Caco-2 (cell line): Measurements from ENCODE around the gene PAX9. TPM values are rescaled to one million over a fixed set of nuclear protein-coding genes. Genes with fewer than 3 reads are reported as not detected.

Source experiments
- BruUV-seq: library from RNA; stranded (reverse); fragments of 400-500 nt; replicated peaks from 2 replicates; lab custom pipeline; 2021; lab: Mats Ljungman, UMichigan
- CTCF ChIA-PET: fragments of 300-600 bp; sonication (Branson Sonifier 250); formaldehyde crosslinking; loops from one replicate; lab custom pipeline; 2022; ENCODE audit warnings: antibody characterized with exemption; lab: Charles Lee
- POLR2A ChIA-PET: fragments of 300-600 bp; sonication (Branson Sonifier 250); formaldehyde crosslinking; loops from one replicate; lab custom pipeline; 2022; ENCODE audit warnings: antibody characterized with exemption; lab: Charles Lee
- DNase-seq, 2 experiments: peaks; one replicate each; pipeline versions ENCODE4 v3.0.0 to v3.0.0-alpha.2; 2020 to 2022
- H3K27me3 ChIP-seq: replicated peaks from 2 replicates; pipeline ENCODE4 v1.6.0; 2011; ENCODE audit warnings: low read length; ENCODE audit not compliant: control insufficient read depth, insufficient read depth
- H3K36me3 ChIP-seq: 2 replicates; pipeline ENCODE4 v1.5.1; 2011; ENCODE audit warnings: low read length; ENCODE audit not compliant: control insufficient read depth, insufficient read depth
- H3K4me1 ChIP-seq: fragments of 250-450 bp; sonication (Bioruptor Pico); 2 replicates; pipeline ENCODE4 v1.5.1; 2020; ENCODE audit warnings: mild to moderate bottlenecking
- H3K4me3 ChIP-seq: 2 replicates; pipeline ENCODE4 v1.5.1; 2011; ENCODE audit warnings: low read depth, mild to moderate bottlenecking, control low read depth, low read length
- H3K9me3 ChIP-seq: fragments of 250-450 bp; sonication (Bioruptor Pico); 2 replicates; pipeline ENCODE4 v1.5.1; 2020; ENCODE audit warnings: mild to moderate bottlenecking, moderate library complexity
- H3K27ac Mint-ChIP-seq: one replicate; pipeline ENCODE4 v1.8.0; 2022; ENCODE audit warnings: mixed read lengths; ENCODE audit not compliant: unreplicated experiment
- H3K27me3 Mint-ChIP-seq: one replicate; pipeline ENCODE4 v1.8.0; 2022; ENCODE audit warnings: mixed read lengths; ENCODE audit not compliant: insufficient read depth, unreplicated experiment
- H3K36me3 Mint-ChIP-seq: one replicate; pipeline ENCODE4 v1.8.0; 2022; ENCODE audit warnings: mild to moderate bottlenecking, mixed read lengths; ENCODE audit not compliant: insufficient read depth, unreplicated experiment
- H3K4me1 Mint-ChIP-seq: one replicate; pipeline ENCODE4 v1.8.0; 2022; ENCODE audit warnings: low read depth, mixed read lengths; ENCODE audit not compliant: unreplicated experiment
- H3K4me3 Mint-ChIP-seq: one replicate; pipeline ENCODE4 v1.8.0; 2022; ENCODE audit warnings: mild to moderate bottlenecking, moderate library complexity, mixed read lengths; ENCODE audit not compliant: unreplicated experiment
- H3K9me3 Mint-ChIP-seq: one replicate; pipeline ENCODE4 v1.8.0; 2022; ENCODE audit warnings: mixed read lengths; ENCODE audit not compliant: unreplicated experiment
- intact Hi-C: fragments of 100-400 bp; cut with micrococcal nuclease; formaldehyde crosslinking; loops from one replicate; pipeline ENCODE4 v1.10.0; 2022; ENCODE audit not compliant: unreplicated experiment
- total RNA-seq: library from RNA; stranded (reverse); gene quantifications from 2 replicates; pipeline ENCODE4 v1.2.3, GENCODE V29; 2022
- TF ChIP-seq, protein P1 (sequence below), 2 experiments: fragments of 200-600 bp in 1 of 2; IDR thresholded peaks; 1 replicate in 1 of 2; 2 replicates in 1 of 2; pipeline versions ENCODE4 v1.5.1 to v1.8.0; 2011 to 2022; ENCODE audit warnings: antibody characterized with exemption in 1 of 2, control low read depth in 1 of 2, inconsistent platforms in 1 of 2, low read depth in 1 of 2, low read length in 1 of 2, mild to moderate bottlenecking in 1 of 2, moderate library complexity in 1 of 2; ENCODE audit not compliant: insufficient read depth in 1 of 2, severe bottlenecking in 1 of 2, unreplicated experiment in 1 of 2

PAX9 gene
- total RNA-seq, 1 experiment from 2014 or later: 6.9 TPM

DNA sequence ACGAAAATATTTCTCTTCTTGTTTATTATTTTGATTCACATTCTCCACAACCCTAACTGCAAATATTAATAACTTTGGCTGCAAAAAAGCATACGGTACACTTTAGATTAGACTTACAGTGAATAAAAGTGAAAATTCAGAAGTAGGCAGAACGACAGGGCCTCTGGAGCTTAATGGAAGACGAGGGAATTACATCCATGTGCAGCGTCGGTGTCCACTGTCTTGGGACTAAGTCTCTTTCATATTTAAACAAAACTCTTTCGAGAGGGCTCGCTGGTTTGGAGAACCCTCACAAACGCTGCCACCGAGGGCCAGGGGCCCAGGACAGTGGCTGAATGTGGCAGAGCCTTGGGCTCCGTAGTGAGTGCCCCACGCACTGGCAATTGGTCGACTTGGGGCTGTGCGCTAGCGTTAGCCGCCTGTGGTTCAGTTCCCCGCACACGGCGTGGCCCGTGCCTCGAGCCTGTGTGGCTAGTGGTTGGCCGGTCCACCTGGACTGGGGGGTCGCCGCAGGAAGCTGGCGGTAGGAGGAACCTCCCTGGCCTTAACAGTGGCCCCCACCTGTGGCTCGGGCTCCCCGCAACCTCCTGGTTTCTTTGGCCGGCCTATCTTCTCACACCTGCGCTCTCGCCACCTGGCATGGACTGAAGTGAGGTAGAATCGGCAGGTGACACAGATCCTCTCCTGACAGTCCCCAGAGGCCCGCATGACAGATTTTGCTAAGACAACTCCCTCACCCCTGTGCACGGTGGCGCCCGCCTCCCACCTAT is 739 bp upstream of the PAX9 start:
- intact Hi-C loops: loop anchor here (1.0 to 5.0 kb wide), 4 partner anchors 111 to 491 kb away; no protein-coding TSS in a partner anchor
- no peaks in the 10 kb centered on the region for H3K4me1 Mint-ChIP-seq
- Histone ChIP-seq H3K27me3 (no peaks in the 10 kb centered on the region), H3K36me3 (no peaks in the 10 kb centered on the region), H3K9me3 (no peaks in the 10 kb centered on the region), H3K4me3 (peak overlapping the region; percentile 64), H3K4me1 (peaks cover 5% of the 10 kb centered on the region; the same call in 1 of the 2 replicates)
- ChIA-PET CTCF (interaction anchor here (0.6 to 1.6 kb wide), 6 partner anchors 12 to 490 kb away, joined by 3 to 18 read pairs (median 4); no protein-coding TSS in a partner anchor), POLR2A (no interaction called here)
- no peaks in the 10 kb centered on the region for H3K9me3 Mint-ChIP-seq
- BruUV-seq: no TSS peak
- peak in 1 of 2 experiments; percentile 43 for DNase-seq
- peaks cover 33% of the 10 kb centered on the region for H3K36me3 Mint-ChIP-seq
- TF ChIP-seq, protein P1, sequence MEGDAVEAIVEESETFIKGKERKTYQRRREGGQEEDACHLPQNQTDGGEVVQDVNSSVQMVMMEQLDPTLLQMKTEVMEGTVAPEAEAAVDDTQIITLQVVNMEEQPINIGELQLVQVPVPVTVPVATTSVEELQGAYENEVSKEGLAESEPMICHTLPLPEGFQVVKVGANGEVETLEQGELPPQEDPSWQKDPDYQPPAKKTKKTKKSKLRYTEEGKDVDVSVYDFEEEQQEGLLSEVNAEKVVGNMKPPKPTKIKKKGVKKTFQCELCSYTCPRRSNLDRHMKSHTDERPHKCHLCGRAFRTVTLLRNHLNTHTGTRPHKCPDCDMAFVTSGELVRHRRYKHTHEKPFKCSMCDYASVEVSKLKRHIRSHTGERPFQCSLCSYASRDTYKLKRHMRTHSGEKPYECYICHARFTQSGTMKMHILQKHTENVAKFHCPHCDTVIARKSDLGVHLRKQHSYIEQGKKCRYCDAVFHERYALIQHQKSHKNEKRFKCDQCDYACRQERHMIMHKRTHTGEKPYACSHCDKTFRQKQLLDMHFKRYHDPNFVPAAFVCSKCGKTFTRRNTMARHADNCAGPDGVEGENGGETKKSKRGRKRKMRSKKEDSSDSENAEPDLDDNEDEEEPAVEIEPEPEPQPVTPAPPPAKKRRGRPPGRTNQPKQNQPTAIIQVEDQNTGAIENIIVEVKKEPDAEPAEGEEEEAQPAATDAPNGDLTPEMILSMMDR (IDR thresholded peaks at IDR 0.05; ENCODE audit: insufficient read depth in 1 of 2, low read depth in 1 of 2, low read length in 1 of 2, severe bottlenecking in 1 of 2, unreplicated experiment in 1 of 2): no peak
- H3K27me3 Mint-ChIP-seq: no peaks in the 10 kb centered on the region
- H3K27ac Mint-ChIP-seq: peak overlapping the region; percentile 83
- H3K4me3 Mint-ChIP-seq: peak overlapping the region; percentile 82

GRCh38 chr14:36662258-36662542 is 540 bp downstream of the PAX9 start:
- peak overlapping the region; percentile 83 for H3K27ac Mint-ChIP-seq
- Histone ChIP-seq H3K4me3 (peak overlapping the region; percentile 64), H3K4me1 (peaks cover 5% of the 10 kb centered on the region; the same call in 1 of the 2 replicates), H3K36me3 (no peaks in the 10 kb centered on the region), H3K27me3 (no peaks in the 10 kb centered on the region), H3K9me3 (no peaks in the 10 kb centered on the region)
- TF ChIP-seq, protein P1 (IDR thresholded peaks at IDR 0.05; ENCODE audit: insufficient read depth in 1 of 2, low read depth in 1 of 2, low read length in 1 of 2, severe bottlenecking in 1 of 2, unreplicated experiment in 1 of 2): no peak
- no peaks in the 10 kb centered on the region for H3K27me3 Mint-ChIP-seq
- H3K36me3 Mint-ChIP-seq: peaks cover 33% of the 10 kb centered on the region
- H3K4me3 Mint-ChIP-seq: peak overlapping the region; percentile 82
- no peak for DNase-seq
- POLR2A ChIA-PET: no interaction called here
- H3K9me3 Mint-ChIP-seq: no peaks in the 10 kb centered on the region
- no peaks in the 10 kb centered on the region for H3K4me1 Mint-ChIP-seq
- BruUV-seq: no TSS peak
- CTCF ChIA-PET: interaction anchor here (1.1 to 1.6 kb wide), 3 partner anchors 109 to 488 kb away, joined by 4 to 18 read pairs (median 5); no protein-coding TSS in a partner anchor
- intact Hi-C loops: loop anchor here (5.0 kb wide), 2 partner anchors 110 to 490 kb away; no protein-coding TSS in a partner anchor

DNA sequence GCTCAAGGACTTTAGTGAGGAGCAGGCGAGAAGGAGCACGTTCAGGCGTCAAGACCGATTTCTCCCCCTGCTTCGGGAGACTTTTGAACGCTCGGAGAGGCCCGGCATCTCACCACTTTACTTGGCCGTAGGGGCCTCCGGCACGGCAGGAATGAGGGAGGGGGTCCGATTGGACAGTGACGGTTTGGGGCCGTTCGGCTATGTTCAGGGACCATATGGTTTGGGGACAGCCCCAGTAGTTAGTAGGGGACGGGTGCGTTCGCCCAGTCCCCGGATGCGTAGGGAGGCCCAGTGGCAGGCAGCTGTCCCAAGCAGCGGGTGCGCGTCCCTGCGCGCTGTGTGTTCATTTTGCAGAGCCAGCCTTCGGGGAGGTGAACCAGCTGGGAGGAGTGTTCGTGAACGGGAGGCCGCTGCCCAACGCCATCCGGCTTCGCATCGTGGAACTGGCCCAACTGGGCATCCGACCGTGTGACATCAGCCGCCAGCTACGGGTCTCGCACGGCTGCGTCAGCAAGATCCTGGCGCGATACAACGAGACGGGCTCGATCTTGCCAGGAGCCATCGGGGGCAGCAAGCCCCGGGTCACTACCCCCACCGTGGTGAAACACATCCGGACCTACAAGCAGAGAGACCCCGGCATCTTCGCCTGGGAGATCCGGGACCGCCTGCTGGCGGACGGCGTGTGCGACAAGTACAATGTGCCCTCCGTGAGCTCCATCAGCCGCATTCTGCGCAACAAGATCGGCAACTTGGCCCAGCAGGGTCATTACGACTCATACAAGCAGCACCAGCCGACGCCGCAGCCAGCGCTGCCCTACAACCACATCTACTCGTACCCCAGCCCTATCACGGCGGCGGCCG is 1.1 kb downstream of the PAX9 start:
- Mint-ChIP-seq H3K27ac (peak overlapping the region; percentile 83), H3K36me3 (peaks cover 33% of the 10 kb centered on the region), H3K27me3 (no peaks in the 10 kb centered on the region), H3K9me3 (no peaks in the 10 kb centered on the region), H3K4me1 (no peaks in the 10 kb centered on the region), H3K4me3 (peak overlapping the region; percentile 82)
- intact Hi-C loops: loop anchor here (5.0 kb wide), 2 partner anchors 110 to 490 kb away; no protein-coding TSS in a partner anchor
- Histone ChIP-seq H3K4me3 (peak overlapping the region; percentile 64), H3K4me1 (peaks cover 5% of the 10 kb centered on the region; the same call in 1 of the 2 replicates), H3K27me3 (no peaks in the 10 kb centered on the region), H3K9me3 (no peaks in the 10 kb centered on the region), H3K36me3 (no peaks in the 10 kb centered on the region)
- POLR2A ChIA-PET: no interaction called here
- no TSS peak for BruUV-seq
- DNase-seq: peak in 1 of 2 experiments; percentile 11
- CTCF ChIA-PET: interaction anchor here (1.6 kb wide), 1 partner anchor 109 kb away, joined by 4 read pairs; no protein-coding TSS in a partner anchor
- TF ChIP-seq, protein P1 (IDR thresholded peaks at IDR 0.05; ENCODE audit: insufficient read depth in 1 of 2, low read depth in 1 of 2, low read length in 1 of 2, severe bottlenecking in 1 of 2, unreplicated experiment in 1 of 2): no peak
